Psoas muscle (tissue), 8 donors: ENCODE data around the gene CPNE1. TPM values are rescaled to one million over a fixed set of nuclear protein-coding genes. Genes with fewer than 3 reads are reported as not detected.

ENCODE experiments used
- ATAC-seq, 4 donors: fragments of 200-7000 bp; cut with Tn5 transposase; one replicate each; pipeline ENCODE4 v1.9.1; 2020; ENCODE audit warnings: moderate library complexity in 3 of 4, mild to moderate bottlenecking in 2 of 4
- DNase-seq, 2 donors: peaks; one replicate each; pipeline ENCODE4 v3.0.0-alpha.2; 2020
- H3K27ac ChIP-seq: fragments of 200-600 bp; one replicate; pipeline ENCODE4 v1.8.0; 2022
- H3K27me3 ChIP-seq, 3 donors: fragments of 200-600 bp in 1 of 3; one replicate each; pipeline versions ENCODE4 v1.6.1 to v1.8.0; 2013 to 2022; ENCODE audit warnings: low read length in 2 of 3, mild to moderate bottlenecking in 2 of 3, moderate library complexity in 1 of 3; ENCODE audit not compliant: insufficient read depth in 3 of 3
- H3K36me3 ChIP-seq, 2 donors: fragments of 200-600 bp in 1 of 2; one replicate each; pipeline versions ENCODE4 v1.6.1 to v1.8.0; 2013 to 2022; ENCODE audit warnings: low read depth in 1 of 2, mild to moderate bottlenecking in 1 of 2, moderate library complexity in 1 of 2; ENCODE audit not compliant: insufficient read depth in 1 of 2
- H3K4me1 ChIP-seq: fragments of 200-600 bp; one replicate; pipeline ENCODE4 v1.8.0; 2022
- H3K4me3 ChIP-seq: fragments of 200-600 bp; one replicate; pipeline ENCODE4 v1.8.0; 2022; ENCODE audit warnings: mild to moderate bottlenecking
- H3K9me3 ChIP-seq: fragments of 200-600 bp; one replicate; pipeline ENCODE4 v1.8.0; 2022
- CTCF ChIP-seq: fragments of 200-600 bp; IDR thresholded peaks from one replicate; pipeline ENCODE4 v1.8.0; 2022; ENCODE audit warnings: antibody characterized with exemption
- WGBS, 3 donors: extraction: QIAGEN DNeasy Blood & Tissue Kit; methylation state at CpG; one replicate each; pipeline versions ENCODE4 v1.1.6 to v1.1.7; 2013; 5-methylcytosine and 5-hydroxymethylcytosine counted together
- intact Hi-C, 2 donors: fragments of 100-400 bp; cut with DNase I; formaldehyde crosslinking; loops; one replicate each; pipeline versions ENCODE4 v1.11.0 to v1.14.2; 2022
- polyA plus RNA-seq, 3 donors: library from polyadenylated mRNA; stranded (reverse); fragments of 200-250 nt; gene quantifications; one replicate each; pipeline ENCODE4 v1.2.3, GENCODE V29; 2013
- total RNA-seq, 4 donors: library from RNA; stranded (reverse); fragmentation: NEBNext Ultra II Directional in 2 of 4; extraction: Animal tissue kit (Norgen Biotek cat#: 25700) in 2 of 4; gene quantifications; one replicate each; pipeline versions ENCODE4 v1.2.1 to v1.2.4, GENCODE V29; 2021 to 2023
- donor health status: healthy with polysubstance abuse.
- donor health status: DM: no; HTN: no; CAD: no; lungs with moderate emphysema.
- donor health status: Bipolar disorder and iron deficiency.
- donor health status: healthy.
- donor health status: DM: yes; HTN: yes; CAD: no.
- donor health status: DM: no; HTN: no; CAD: no.
- donor health status: DM: no; HTN: no; CAD: no.
- donor health status: DM: yes; HTN: yes; CAD: no.

CPNE1 gene
- total and polyA plus RNA-seq, 7 donors, result 55.9 to 75.4 (median 62.1) TPM

- H3K36me3 ChIP-seq, result peaks cover 5 to 66% of the 10 kb centered on the region in 2 donors
- intact Hi-C loops, result no loop called here
- no peak for TF ChIP-seq CTCF
Measured at GRCh38 chr20:35669221-35669620, 4.5 kb upstream of the CPNE1 start.

GRCh38 chr20:35665949-35666288 is 1.2 kb upstream of the CPNE1 start:
- intact Hi-C loops, result no loop called here
- Histone ChIP-seq H3K27me3 (no peaks in the 10 kb centered on the region), H3K9me3 (no peaks in the 10 kb centered on the region), H3K27ac (no peak overlapping the region), H3K4me3 (no peak overlapping the region), H3K36me3 (peaks cover 0 to 33% of the 10 kb centered on the region in 2 donors), H3K4me1 (peaks cover 23% of the 10 kb centered on the region)
- DNase-seq (no peak), ATAC-seq (no peak)
- TF ChIP-seq CTCF, result no peak
- WGBS, 3 donors, result 97 to 98% (median 97%) methylated on average over 17 of the region's 17 CpGs

More at GRCh38 chr20:35669221-35669620, 4.5 kb upstream of the CPNE1 start:
- no peak overlapping the region for H3K4me3 ChIP-seq
- ATAC-seq, result no peak
- no peaks in the 10 kb centered on the region for H3K4me1 ChIP-seq
- H3K27ac ChIP-seq, result no peak overlapping the region
- no peaks in the 10 kb centered on the region for H3K9me3 ChIP-seq
- no peaks in the 10 kb centered on the region for H3K27me3 ChIP-seq
- no peak for DNase-seq
- 94 to 95% (median 95%) methylated on average over 5 of the region's 5 CpGs for WGBS, 3 donors

GRCh38 chr20:35663516-35664465 is 909 bp downstream of the CPNE1 start:
- Histone ChIP-seq H3K36me3 (peaks cover 0 to 12% of the 10 kb centered on the region in 2 donors), H3K4me1 (peaks cover 40% of the 10 kb centered on the region), H3K4me3 (peak overlapping the region; percentile 75), H3K27me3 (no peaks in the 10 kb centered on the region), H3K27ac (peak overlapping the region; percentile 98), H3K9me3 (no peaks in the 10 kb centered on the region)
- 0% methylated on average over 28 of the region's 28 CpGs for WGBS, 3 donors
- no peak for TF ChIP-seq CTCF
- DNase-seq (peak; percentile 20 to 57), ATAC-seq (peak; percentile 18 to 33 (median 30))
- intact Hi-C loops, result loop anchor here (5.0 kb wide), 1 partner anchor 46 kb away; the partner anchor contains the start of gene SPAG4 (in 2 of the 2)

- intact Hi-C loops, result loop anchor here (5.0 kb wide), 1 partner anchor 45 kb away; the partner anchor contains the start of gene SPAG4 (in 2 of the 2)
- no peak for TF ChIP-seq CTCF
- Histone ChIP-seq H3K4me3 (peak overlapping the region; percentile 75), H3K27me3 (no peaks in the 10 kb centered on the region), H3K27ac (no peak overlapping the region), H3K36me3 (no peaks in the 10 kb centered on the region), H3K4me1 (peaks cover 48% of the 10 kb centered on the region), H3K9me3 (no peaks in the 10 kb centered on the region)
- no peak for DNase-seq
- 15 to 33% (median 19%) methylated on average over 2 of the region's 2 CpGs for whole genome bisulfite sequencing, 3 donors
- ATAC-seq, result no peak
Measured at GRCh38 chr20:35662551-35662950, 2.1 kb downstream of the CPNE1 start.
